GM19035 (cell line): Measurements from ENCODE around the gene CENPV.
"Not testable (repeated sequence)": the region's sequence is repeated elsewhere in the genome, so short reads cannot be mapped to it uniquely, and the experiment has no call there.

Source experiments
- ATAC-seq: cut with Tn5 transposase; IDR thresholded peaks from one replicate; pipeline ENCODE4 v1.9.1; 2021; ENCODE audit not compliant: unreplicated experiment

The CENPV gene

DNA sequence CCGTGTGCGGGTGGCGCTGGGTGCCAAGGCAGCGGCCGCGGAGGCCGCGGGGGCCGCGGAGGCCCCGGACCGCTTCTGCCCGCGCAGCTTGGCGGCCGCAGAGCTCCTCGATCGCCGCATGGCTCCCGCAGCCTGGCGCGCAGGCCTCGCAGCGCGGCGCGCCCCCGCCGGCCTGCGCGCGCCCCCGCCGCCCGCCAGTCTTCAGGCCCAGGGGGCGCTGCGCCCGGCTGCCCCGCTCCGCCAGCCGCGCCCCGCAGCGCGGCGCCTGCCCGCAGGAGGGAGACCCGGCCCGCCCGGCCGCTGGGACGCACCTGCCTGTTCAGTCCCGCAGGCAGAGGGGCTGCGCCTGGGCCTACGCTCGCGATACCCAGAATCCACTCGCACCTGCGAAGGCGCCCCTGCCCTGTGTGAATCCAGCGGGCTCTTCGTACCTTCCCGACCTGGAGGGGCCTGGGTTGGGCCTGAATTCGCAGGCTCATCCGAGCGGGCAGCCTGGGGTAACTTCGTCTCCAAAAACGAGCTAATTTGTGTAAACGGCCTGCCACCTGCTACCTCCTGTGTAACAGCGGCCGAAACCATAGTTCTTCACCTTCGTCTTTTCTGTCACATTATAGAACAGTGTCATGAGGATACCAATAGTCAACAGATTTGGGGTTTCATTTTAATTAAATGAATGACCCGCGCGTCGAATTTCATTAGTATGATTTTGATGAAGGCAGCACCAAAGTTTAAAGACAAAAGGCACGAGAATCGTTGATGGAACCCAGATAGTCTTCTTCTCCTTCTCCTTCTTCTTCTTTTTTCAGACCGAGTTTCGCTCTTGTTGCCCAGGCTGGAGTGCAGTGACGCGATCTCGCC, at the start of gene CENPV:
TSS of gene CENPV (minus strand) at position 153 of the 858 bp plus-strand sequence. CDS start at position 120, 33 bp downstream.
- peak; percentile 67 for ATAC-seq

DNA sequence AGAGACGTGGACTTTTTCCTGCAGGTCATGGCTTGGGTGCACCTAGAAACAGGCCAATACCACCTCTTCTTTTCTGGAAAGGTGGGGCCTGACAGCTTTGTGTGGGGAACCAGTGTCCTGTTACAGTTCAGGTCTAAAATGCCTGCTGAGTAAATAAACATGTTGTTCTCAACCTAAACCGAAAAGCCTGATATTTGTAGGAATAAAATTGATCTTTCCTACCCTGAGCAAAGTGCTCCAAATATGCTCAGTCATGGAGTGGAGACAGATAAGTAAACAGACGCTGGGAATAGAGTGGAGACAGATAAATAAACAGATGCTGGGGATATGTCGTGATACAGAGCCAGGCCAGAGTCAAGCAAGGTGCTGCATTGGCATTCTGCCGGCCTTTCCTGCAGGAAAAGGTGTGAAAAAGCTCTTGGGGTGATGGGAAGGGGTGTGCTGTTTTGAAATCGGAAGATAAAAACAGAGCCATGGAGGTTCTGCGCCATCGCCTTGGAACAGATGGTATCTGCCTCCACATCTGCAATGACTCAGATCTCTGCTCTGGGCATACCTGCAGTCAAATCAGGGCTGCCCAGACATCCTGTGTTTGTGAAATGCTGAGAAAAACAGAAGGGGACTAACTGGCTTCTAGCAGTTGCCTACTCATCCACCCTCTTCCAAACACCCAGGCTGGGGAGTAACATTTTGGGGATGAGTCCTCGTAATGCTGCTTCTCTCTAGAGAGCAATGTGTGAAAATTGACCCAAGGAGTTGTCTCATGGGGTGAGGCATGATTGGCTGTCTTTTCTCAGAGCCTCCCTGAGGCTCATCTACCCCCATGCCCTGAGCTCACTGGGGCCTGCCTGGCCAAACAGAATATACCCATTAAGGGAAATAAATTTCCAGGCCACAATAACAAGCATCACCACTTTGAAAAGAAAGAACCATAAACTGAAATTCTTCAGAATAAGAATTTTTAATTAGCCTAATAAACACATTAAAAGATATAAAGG, 45.3 kb upstream of the CENPV start:
- peak; percentile 70 for ATAC-seq

- not testable (repeated sequence) for ATAC-seq
Measured at GRCh38 chr17:16396693-16397092, 43.4 kb upstream of the CENPV start.

- ATAC-seq: not testable (repeated sequence)
Measured at GRCh38 chr17:16395887-16396286, 42.6 kb upstream of the CENPV start.

GRCh38 chr17:16392491-16392890, 39.2 kb upstream of the CENPV start:
- not testable (repeated sequence) for ATAC-seq

DNA sequence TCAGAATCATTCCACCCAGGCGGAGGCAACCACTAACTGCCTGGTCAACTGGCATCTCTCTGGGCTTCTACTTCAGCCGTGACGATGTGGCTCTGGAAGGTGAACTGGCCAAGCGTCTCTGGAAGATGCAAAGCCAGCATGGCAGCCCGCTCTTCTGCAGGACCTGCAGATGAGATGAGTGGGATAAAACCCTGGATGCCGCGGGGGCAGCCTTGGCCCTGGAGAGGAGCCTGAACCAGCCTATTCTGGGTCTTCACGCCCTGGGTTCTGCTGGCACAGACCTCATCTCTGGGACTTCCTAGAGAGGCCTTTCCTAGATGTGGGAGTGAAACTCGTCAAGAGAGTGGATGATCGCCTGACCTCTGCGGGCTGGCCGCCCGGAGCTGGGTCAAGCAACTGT, 38.2 kb upstream of the CENPV start:
- no peak for ATAC-seq

GRCh38 chr17:16386126-16386507, 32.8 kb upstream of the CENPV start:
- not testable (repeated sequence) for ATAC-seq

GRCh38 chr17:16384557-16384956, 31.3 kb upstream of the CENPV start:
- ATAC-seq: no peak

DNA sequence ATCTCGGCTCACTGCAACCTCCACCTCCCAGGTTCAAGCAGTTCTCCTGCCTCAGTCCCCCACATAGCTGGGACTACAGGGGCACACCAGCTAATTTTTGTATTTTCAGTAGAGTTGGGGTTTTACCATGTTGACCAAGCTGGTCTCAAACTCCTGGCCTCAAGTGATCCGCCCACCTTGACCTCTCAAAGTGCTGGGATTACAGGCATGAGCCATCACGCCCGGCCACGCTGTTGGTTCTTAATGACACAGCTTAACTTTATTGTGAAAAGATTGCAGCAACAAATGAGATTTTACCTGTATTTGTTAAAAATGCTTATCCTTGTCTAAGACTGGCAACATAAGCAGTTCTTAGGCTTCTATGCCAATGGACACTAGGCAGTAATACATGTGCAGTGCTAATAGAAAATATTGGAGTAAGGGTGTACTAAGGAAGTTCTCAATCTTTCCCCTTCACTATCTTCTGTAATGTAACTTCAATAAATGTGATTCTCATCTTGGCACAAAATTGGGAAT, 30.6 kb upstream of the CENPV start:
- no peak for ATAC-seq

DNA sequence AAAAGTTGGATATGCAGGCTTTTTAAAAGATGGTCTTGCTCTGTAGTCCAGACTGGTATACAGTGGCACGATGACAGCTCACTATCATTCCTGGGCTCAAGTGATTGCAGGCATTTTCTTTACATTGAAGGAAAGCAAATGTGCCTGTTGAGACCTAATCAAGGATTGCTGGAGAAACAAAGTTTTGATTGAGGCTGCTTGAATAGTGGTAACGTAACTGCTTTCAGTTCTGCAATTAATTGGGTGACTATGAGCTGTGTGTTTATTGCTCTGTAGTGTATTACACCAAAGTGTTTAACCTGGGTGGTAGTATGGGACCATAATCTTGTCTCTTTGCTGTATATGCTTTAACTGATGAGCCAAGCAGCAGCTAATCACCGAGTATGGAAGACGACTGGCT, 29.9 kb upstream of the CENPV start:
- no peak for ATAC-seq

GRCh38 chr17:16381496-16381820, 28.2 kb upstream of the CENPV start:
- peak; percentile 9 for ATAC-seq

GRCh38 chr17:16380640-16381495, 27.6 kb upstream of the CENPV start, which contains the start of gene UBB:
Gene UBB, plus strand, starts transcription at chr17:16381091. Its CDS starts 817 bp downstream, at chr17:16381908.
- ATAC-seq: peak; percentile 90

GRCh38 chr17:16379654-16380053, 26.4 kb upstream of the CENPV start:
- no peak for ATAC-seq

DNA sequence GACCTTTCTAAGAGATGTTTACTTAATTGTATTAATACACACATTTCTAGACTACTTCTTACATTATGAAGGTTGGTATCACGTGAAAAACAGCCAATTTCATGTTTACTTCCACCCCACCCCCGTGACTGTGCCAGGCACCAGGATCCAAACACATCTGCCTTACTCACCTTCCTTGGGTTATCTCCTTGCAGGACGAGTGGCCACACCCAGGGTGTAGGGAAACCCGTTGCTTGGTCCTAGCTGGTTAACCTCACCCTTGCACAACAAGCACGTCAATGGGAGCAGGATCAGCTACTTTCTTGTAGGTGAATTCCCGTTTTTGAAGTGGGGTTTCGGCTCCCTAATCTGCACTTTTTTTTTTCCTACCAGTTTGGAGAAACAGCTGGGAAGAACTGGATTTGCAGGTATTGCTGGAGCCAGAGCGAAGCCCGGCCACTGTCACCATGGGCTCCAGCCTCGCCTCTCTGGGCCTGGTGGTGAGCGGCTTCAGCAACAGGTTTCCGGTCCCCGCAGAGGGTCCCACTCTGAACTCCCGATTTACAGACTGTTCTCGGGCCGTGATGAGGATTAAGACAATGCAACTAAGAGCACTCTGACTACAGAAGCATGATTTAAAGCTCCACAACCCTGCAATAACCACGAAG, 25.5 kb upstream of the CENPV start:
- no peak for ATAC-seq

DNA sequence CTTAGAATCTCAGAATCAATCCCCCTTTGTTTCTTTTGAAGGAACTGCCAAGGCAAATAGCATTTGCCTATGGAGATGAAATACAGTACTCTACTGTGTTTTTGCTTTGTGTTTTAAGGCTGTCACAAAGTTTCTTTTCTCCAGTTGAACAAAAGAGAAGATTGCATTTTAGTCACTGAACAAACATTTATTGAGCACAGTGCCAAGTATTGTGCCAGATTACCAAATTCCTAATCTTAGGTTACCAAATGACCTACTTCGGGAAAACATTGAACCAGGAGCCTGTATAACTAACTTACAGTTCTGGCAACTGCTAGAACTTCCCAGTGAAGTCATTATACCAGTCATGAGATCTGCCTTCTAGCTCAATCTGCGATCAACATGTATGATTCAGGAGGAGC, 24.7 kb upstream of the CENPV start:
- ATAC-seq: no peak

GRCh38 chr17:16374146-16374938, 21.1 kb upstream of the CENPV start:
- ATAC-seq: no peak

- no peak for ATAC-seq
Measured at GRCh38 chr17:16371742-16372141, 18.5 kb upstream of the CENPV start.

- ATAC-seq: no peak
Measured at GRCh38 chr17:16364625-16365024, 11.4 kb upstream of the CENPV start.
